GM12801 (cell line): ENCODE measurements around the gene GPX2.

ENCODE experiments used
- CTCF ChIP-seq: IDR thresholded peaks from one replicate; pipeline ENCODE4 v1.5.1; 2011; ENCODE audit warnings: control low read depth; ENCODE audit not compliant: insufficient read length; ENCODE audit errors: extremely low read depth

The GPX2 gene

GRCh38 chr14:64970041-64970440 lies 27.5 kb upstream of the GPX2 start:
- TF ChIP-seq CTCF: no peak

- TF ChIP-seq CTCF: no peak
These were observed 26.1 kb upstream of the GPX2 start for GRCh38 chr14:64968651-64969050.

- TF ChIP-seq CTCF: no peak
These were observed 25.6 kb upstream of the GPX2 start for GRCh38 chr14:64968167-64968566.

DNA sequence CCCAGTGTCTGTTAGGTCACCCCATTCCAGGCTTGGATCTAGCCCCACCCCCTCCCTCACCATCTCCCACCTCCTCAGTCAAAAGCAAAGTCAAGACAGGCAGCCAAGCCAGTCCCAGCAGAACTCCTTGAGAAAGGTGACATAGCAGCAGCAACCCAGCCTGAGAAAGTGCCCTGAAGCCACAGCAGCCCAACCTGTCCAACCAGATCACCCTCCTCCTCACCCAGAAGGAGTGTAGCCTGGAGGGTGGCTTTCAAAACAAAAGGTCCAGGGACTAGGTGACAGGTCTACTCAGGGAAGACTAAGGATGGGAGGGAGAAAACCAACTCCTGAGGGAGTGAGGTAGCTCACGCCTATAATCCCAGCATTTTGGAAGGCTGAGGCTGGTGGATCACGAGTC lies 24.4 kb upstream of the GPX2 start:
- TF ChIP-seq CTCF: no peak

DNA sequence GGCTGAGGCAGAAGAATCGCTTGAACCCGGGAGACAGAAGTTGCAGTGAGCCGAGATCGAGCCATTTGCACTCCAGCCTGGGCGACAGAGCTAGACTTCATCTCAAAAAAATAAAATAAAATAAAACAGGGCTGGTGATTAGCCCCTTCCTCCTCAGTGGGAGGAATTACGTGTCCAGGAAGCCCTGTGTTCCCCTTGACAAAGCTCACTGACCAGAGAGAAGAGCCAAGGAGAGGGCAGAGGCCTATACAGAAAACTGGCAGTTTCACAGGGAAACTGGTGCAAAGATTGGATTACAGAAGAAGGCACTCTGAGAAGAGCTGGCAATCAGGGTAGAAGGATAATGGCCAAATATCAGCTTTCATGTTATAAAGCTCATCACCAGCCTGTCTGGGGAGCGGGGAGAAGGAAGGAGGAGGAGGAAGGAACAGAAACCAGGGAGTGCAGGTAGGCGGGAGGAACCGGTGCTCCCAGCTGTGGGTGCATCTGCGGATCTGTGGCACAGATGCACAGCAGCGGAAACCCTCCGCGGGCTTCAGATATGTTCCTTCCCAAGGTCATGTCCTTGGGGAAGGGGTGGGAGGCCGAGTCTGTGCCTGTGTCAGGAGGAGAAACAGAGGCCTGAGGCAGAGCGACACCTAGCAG lies 22.9 kb upstream of the GPX2 start:
- no peak for TF ChIP-seq CTCF

- TF ChIP-seq CTCF: no peak
These were observed 21.1 kb upstream of the GPX2 start for GRCh38 chr14:64963611-64964010.

- TF ChIP-seq CTCF: no peak
These were observed 18.3 kb upstream of the GPX2 start for GRCh38 chr14:64960762-64961276.
